HEK293 (cell line): ENCODE measurements around the gene ZFTA.

ENCODE experiments used
- BCL11B ChIP-seq: fragments of 450-650 bp; formaldehyde crosslinking; IDR thresholded peaks from 2 replicates; pipeline ENCODE4 v1.5.1; 2016; ENCODE audit warnings: low read depth, missing biosample characterization, missing genetic modification characterization
- GLIS1 ChIP-seq: fragments of 450-650 bp; formaldehyde crosslinking; IDR thresholded peaks from 2 replicates; pipeline ENCODE4 v1.5.1; 2016; ENCODE audit warnings: missing biosample characterization, missing genetic modification characterization
- GLIS2 ChIP-seq: fragments of 450-650 bp; formaldehyde crosslinking; IDR thresholded peaks from 2 replicates; pipeline ENCODE4 v1.5.1; 2016; ENCODE audit warnings: missing biosample characterization, missing genetic modification characterization
- IKZF3 ChIP-seq: fragments of 450-650 bp; IDR thresholded peaks from 2 replicates; pipeline ENCODE4 v1.5.0; 2018; ENCODE audit warnings: missing biosample characterization, mild to moderate bottlenecking, missing genetic modification characterization, moderate library complexity
- KLF16 ChIP-seq: fragments of 450-650 bp; formaldehyde crosslinking; IDR thresholded peaks from 2 replicates; pipeline ENCODE4 v1.5.1; 2017; ENCODE audit warnings: missing biosample characterization, missing genetic modification characterization
- MEIS1 ChIP-seq: sonication (generic); formaldehyde crosslinking; IDR thresholded peaks from 2 replicates; pipeline ENCODE4 v1.8.1; 2022; ENCODE audit warnings: missing genetic modification reagents, mild to moderate bottlenecking, borderline replicate concordance
- PATZ1 ChIP-seq: fragments of 450-650 bp; formaldehyde crosslinking; IDR thresholded peaks from 2 replicates; pipeline ENCODE4 v1.5.1; 2016; ENCODE audit warnings: missing biosample characterization, missing genetic modification characterization
- PRDM4 ChIP-seq: fragments of 450-650 bp; formaldehyde crosslinking; IDR thresholded peaks from 2 replicates; pipeline ENCODE4 v1.5.1; 2017; ENCODE audit warnings: missing biosample characterization, missing genetic modification characterization
- REST ChIP-seq: fragments of 450-650 bp; formaldehyde crosslinking; IDR thresholded peaks from 2 replicates; pipeline ENCODE4 v1.5.1; 2016; ENCODE audit warnings: missing biosample characterization, missing genetic modification characterization
- SETDB1 ChIP-seq: IDR thresholded peaks from one replicate; pipeline ENCODE4 v1.6.1; 2017; ENCODE audit warnings: mild to moderate bottlenecking, low read length, moderate library complexity, mixed read lengths; ENCODE audit not compliant: insufficient read length
- ZBTB17 ChIP-seq: fragments of 450-650 bp; formaldehyde crosslinking; IDR thresholded peaks from 2 replicates; pipeline ENCODE4 v1.5.1; 2016; ENCODE audit warnings: missing biosample characterization, missing genetic modification characterization
- ZEB2 ChIP-seq: fragments of 450-650 bp; formaldehyde crosslinking; IDR thresholded peaks from 2 replicates; pipeline ENCODE4 v1.5.1; 2016; ENCODE audit warnings: missing biosample characterization, missing genetic modification characterization
- ZFP3 ChIP-seq: fragments of 450-650 bp; formaldehyde crosslinking; IDR thresholded peaks from 2 replicates; pipeline ENCODE4 v1.5.1; 2016; ENCODE audit warnings: low read depth, missing biosample characterization, missing genetic modification characterization
- ZFP69B ChIP-seq: fragments of 450-650 bp; formaldehyde crosslinking; IDR thresholded peaks from 2 replicates; pipeline ENCODE4 v1.5.1; 2016; ENCODE audit warnings: missing biosample characterization, missing genetic modification characterization
- ZNF26 ChIP-seq: fragments of 450-650 bp; formaldehyde crosslinking; IDR thresholded peaks from 2 replicates; pipeline ENCODE4 v1.5.1; 2016; ENCODE audit warnings: missing biosample characterization, missing genetic modification characterization
- ZNF292 ChIP-seq: fragments of 450-650 bp; formaldehyde crosslinking; IDR thresholded peaks from 2 replicates; pipeline ENCODE4 v1.5.1; 2016; ENCODE audit warnings: low read depth, missing biosample characterization, missing genetic modification characterization, borderline replicate concordance
- ZNF404 ChIP-seq: fragments of 450-650 bp; formaldehyde crosslinking; IDR thresholded peaks from 2 replicates; pipeline ENCODE4 v1.5.1; 2017; ENCODE audit warnings: missing biosample characterization, missing genetic modification characterization
- ZNF513 ChIP-seq: fragments of 450-650 bp; IDR thresholded peaks from 2 replicates; pipeline ENCODE4 v1.5.1; 2018; ENCODE audit warnings: missing biosample characterization, missing genetic modification characterization
- ZNF529 ChIP-seq: fragments of 450-650 bp; formaldehyde crosslinking; IDR thresholded peaks from 2 replicates; pipeline ENCODE4 v1.5.1; 2017; ENCODE audit warnings: missing genetic modification characterization, missing biosample characterization; ENCODE audit not compliant: insufficient replicate concordance
- ZNF544 ChIP-seq: fragments of 450-650 bp; formaldehyde crosslinking; IDR thresholded peaks from 2 replicates; pipeline ENCODE4 v1.5.0; 2017; ENCODE audit warnings: missing biosample characterization, missing genetic modification characterization
- ZNF610 ChIP-seq: fragments of 450-650 bp; formaldehyde crosslinking; IDR thresholded peaks from 2 replicates; pipeline ENCODE4 v1.5.1; 2016; ENCODE audit warnings: missing biosample characterization, missing genetic modification characterization, borderline replicate concordance
- ZNF670 ChIP-seq: fragments of 450-650 bp; formaldehyde crosslinking; IDR thresholded peaks from 2 replicates; pipeline ENCODE4 v1.5.1; 2016; ENCODE audit warnings: missing biosample characterization, missing genetic modification characterization, low read depth
- ZNF792 ChIP-seq: fragments of 450-650 bp; formaldehyde crosslinking; IDR thresholded peaks from 2 replicates; pipeline ENCODE4 v1.5.1; 2016; ENCODE audit warnings: missing biosample characterization, missing genetic modification characterization
- ZSCAN30 ChIP-seq: fragments of 450-650 bp; IDR thresholded peaks from 2 replicates; pipeline ENCODE4 v1.5.1; 2018; ENCODE audit warnings: missing biosample characterization, mild to moderate bottlenecking, missing genetic modification characterization, moderate library complexity
- TF ChIP-seq, protein P1 (sequence below): fragments of 450-650 bp; formaldehyde crosslinking; IDR thresholded peaks from 2 replicates; pipeline ENCODE4 v1.5.1; 2016; ENCODE audit warnings: missing biosample characterization, missing genetic modification characterization
- TF ChIP-seq, protein P2 (sequence below): fragments of 450-650 bp; formaldehyde crosslinking; IDR thresholded peaks from 2 replicates; pipeline ENCODE4 v1.5.1; 2016; ENCODE audit warnings: missing biosample characterization, missing genetic modification characterization

ZFTA gene

GRCh38 chr11:63767565-63768236 is 874 bp downstream of the ZFTA start (continued):
- TF ChIP-seq KLF16 (tag by site-specific recombination) (no peak), ZNF792 (tag by site-specific recombination) (no peak), ZNF26 (tag by site-specific recombination) (no peak), GLIS1 (tag by site-specific recombination) (peak; percentile 32; the same call in 1 of the 2 replicates), PATZ1 (tag by site-specific recombination) (peak; percentile 54; the same call in 1 of the 2 replicates), SETDB1 (no peak), ZEB2 (peak; percentile 41; the same call in 1 of the 2 replicates), ZNF292 (tag by site-specific recombination) (no peak), MEIS1 (no peak), PRDM4 (tag by site-specific recombination) (no peak), ZNF544 (tag by site-specific recombination) (no peak), ZNF610 (tag by site-specific recombination) (no peak), ZBTB17 (tag by site-specific recombination) (peak; percentile 17; the same call in 1 of the 2 replicates), ZNF529 (tag by site-specific recombination) (no peak), ZFP69B (tag by site-specific recombination) (peak; percentile 70), IKZF3 (tag by site-specific recombination) (no peak), GLIS2 (peak; percentile 80), REST (tag by site-specific recombination) (no peak), ZNF670 (tag by site-specific recombination) (no peak), ZNF404 (no peak), ZSCAN30 (tag by site-specific recombination) (no peak), BCL11B (tag by site-specific recombination) (no peak), ZNF513 (tag by site-specific recombination) (no peak), ZFP3 (no peak)
- TF ChIP-seq, protein P1, sequence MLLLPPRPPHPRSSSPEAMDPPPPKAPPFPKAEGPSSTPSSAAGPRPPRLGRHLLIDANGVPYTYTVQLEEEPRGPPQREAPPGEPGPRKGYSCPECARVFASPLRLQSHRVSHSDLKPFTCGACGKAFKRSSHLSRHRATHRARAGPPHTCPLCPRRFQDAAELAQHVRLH (tag by site-specific recombination): no peak
- TF ChIP-seq, protein P2, sequence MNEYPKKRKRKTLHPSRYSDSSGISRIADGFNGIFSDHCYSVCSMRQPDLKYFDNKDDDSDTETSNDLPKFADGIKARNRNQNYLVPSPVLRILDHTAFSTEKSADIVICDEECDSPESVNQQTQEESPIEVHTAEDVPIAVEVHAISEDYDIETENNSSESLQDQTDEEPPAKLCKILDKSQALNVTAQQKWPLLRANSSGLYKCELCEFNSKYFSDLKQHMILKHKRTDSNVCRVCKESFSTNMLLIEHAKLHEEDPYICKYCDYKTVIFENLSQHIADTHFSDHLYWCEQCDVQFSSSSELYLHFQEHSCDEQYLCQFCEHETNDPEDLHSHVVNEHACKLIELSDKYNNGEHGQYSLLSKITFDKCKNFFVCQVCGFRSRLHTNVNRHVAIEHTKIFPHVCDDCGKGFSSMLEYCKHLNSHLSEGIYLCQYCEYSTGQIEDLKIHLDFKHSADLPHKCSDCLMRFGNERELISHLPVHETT (tag by site-specific recombination): no peak
